GM12892 (cell line): Measurements from ENCODE around the gene GUCY2C.

Experiments used
- POLR2A ChIP-seq: IDR thresholded peaks from 2 replicates; pipeline ENCODE4 v1.6.1; 2011; ENCODE audit warnings: low read depth, low read length, control low read depth
- POLR2AphosphoS5 ChIP-seq: IDR thresholded peaks from 2 replicates; pipeline ENCODE4 v1.6.1; 2011; ENCODE audit warnings: low read depth, low read length, control low read depth
- TAF1 ChIP-seq: IDR thresholded peaks from 2 replicates; pipeline ENCODE4 v1.6.1; 2011; ENCODE audit warnings: low read depth, mild to moderate bottlenecking, control low read depth, low read length, borderline replicate concordance

DNA sequence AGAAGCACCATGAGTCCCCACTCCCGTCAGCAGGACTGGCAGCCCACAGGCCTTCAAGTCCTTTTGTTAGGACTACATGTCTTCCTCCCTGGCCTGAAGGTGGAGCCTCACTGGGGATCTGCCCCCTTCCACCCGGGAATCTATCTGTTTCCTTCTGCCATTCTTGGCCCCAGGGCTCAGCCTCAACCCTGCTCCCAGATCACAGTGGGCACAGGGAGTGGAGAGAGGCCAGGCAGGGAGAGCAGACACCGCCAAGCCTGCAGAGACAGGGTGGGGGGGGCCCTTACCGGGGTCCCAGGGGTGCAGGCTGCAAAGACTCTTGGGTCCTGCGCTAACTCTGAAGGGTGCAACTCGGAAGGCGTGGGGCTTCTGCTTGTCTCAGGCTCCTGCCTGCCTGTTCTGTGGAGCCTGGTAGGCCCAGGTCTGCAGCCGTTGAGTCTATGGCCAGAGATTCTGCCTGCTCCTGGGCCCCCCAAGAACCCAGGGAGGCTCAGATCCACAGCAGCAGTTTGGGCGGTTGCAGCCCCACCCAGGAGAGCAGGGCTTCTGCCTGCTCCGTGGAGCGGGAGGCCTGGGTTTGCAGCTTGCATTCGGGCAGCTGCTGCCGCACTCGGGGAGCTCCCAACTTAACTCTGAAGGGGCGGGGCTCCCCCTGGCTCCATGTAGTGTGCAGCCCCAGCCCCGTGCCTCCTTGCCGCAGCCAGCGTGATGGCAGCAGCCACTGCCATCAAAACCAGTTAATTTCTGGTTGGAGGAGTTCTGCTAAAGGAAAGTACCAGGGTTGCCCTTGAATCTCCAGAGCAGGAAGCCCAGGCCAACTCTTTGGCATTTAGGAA lies 107.0 kb downstream of the GUCY2C start:
- TF ChIP-seq POLR2A, result no peak
- TF ChIP-seq POLR2AphosphoS5, result no peak
- no peak for TF ChIP-seq TAF1
